Measurements from ENCODE around the gene FBXL2. TPM values are rescaled to one million over a fixed set of nuclear protein-coding genes. Genes with fewer than 3 reads are reported as not detected.
"Not testable (repeated sequence)": the region's sequence is repeated elsewhere in the genome, so short reads cannot be mapped to it uniquely, and the experiment has no call there.

The FBXL2 gene
- total RNA-seq, 1 donor from 2014 or later, result 0.07 TPM

DNA sequence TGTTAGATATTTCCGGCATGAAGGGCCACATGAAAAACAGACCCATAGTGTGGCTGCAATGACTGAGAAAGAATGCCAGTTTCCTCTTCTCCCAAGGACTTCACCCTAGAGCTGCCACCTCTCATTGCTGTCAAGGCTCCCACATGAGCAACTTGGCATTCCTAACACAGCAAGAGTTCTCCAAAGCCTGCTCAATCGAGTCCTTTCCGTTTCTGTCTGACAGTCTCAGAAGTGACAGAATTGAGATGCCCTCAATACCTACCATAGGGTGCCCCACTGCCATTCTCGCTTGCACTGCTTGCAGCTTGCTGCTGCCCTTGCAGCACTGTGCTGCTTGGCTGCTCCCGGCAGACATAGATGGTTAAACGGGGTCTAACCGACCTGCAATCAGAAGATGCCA is 118.7 kb downstream of the FBXL2 start:
- Mint-ChIP-seq H3K4me3 (ENCODE audit: low read depth) (no peak overlapping the region), H3K27me3 (ENCODE audit: low read depth) (no peaks in the 10 kb centered on the region), H3K36me3 (ENCODE audit: low read depth) (peaks cover 79% of the 10 kb centered on the region), H3K27ac (peak overlapping the region; percentile 45), H3K4me1 (ENCODE audit: low read depth) (peaks cover 11% of the 10 kb centered on the region), H3K9me3 (no peaks in the 10 kb centered on the region)
- intact Hi-C loops (cut with micrococcal nuclease), result no loop called here
- no peak for DNase-seq (ENCODE audit: low spot score)

GRCh38 chr3:33398410-33398809 is 121.2 kb downstream of the FBXL2 start:
- Mint-ChIP-seq H3K27ac (no peak overlapping the region), H3K27me3 (ENCODE audit: low read depth) (no peaks in the 10 kb centered on the region), H3K9me3 (no peaks in the 10 kb centered on the region), H3K4me1 (ENCODE audit: low read depth) (no peaks in the 10 kb centered on the region), H3K4me3 (ENCODE audit: low read depth) (no peak overlapping the region), H3K36me3 (ENCODE audit: low read depth) (peaks cover 73% of the 10 kb centered on the region)
- intact Hi-C loops (cut with micrococcal nuclease), result no loop called here
- no peak for DNase-seq (ENCODE audit: low spot score)

DNA sequence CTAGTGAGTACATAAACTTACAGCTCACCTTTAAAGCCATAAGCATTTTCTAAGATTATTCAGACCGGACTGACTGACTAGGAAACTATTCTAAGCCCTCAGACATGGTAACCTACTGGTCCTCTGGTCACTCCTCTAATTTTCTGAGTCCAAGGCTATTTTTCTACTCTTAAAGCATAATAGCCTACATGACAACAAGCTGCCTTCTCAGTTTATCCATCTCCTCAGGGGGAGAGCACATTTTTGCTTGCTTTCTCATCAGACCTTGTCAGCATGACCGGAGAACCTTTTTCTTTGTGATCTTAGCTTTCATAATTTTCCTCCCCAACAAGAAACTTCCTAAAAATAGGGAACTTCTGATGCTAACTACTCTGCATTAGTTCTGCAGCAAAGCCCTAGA is 124.5 kb downstream of the FBXL2 start:
- H3K27me3 Mint-ChIP-seq (ENCODE audit: low read depth), result no peaks in the 10 kb centered on the region
- no peaks in the 10 kb centered on the region for H3K4me1 Mint-ChIP-seq (ENCODE audit: low read depth)
- peaks cover 64% of the 10 kb centered on the region for H3K36me3 Mint-ChIP-seq (ENCODE audit: low read depth)
- H3K27ac Mint-ChIP-seq, result no peak overlapping the region
- no peak overlapping the region for H3K4me3 Mint-ChIP-seq (ENCODE audit: low read depth)
- no peaks in the 10 kb centered on the region for H3K9me3 Mint-ChIP-seq
- intact Hi-C loops (cut with micrococcal nuclease), result no loop called here
- no peak for DNase-seq (ENCODE audit: low spot score)

- DNase-seq (ENCODE audit: low spot score), result no peak
- Mint-ChIP-seq H3K36me3 (ENCODE audit: low read depth) (peaks cover 64% of the 10 kb centered on the region), H3K27me3 (ENCODE audit: low read depth) (no peaks in the 10 kb centered on the region), H3K9me3 (no peaks in the 10 kb centered on the region), H3K4me1 (ENCODE audit: low read depth) (no peaks in the 10 kb centered on the region), H3K27ac (no peak overlapping the region), H3K4me3 (ENCODE audit: low read depth) (no peak overlapping the region)
- intact Hi-C loops (cut with micrococcal nuclease), result no loop called here
Measured at GRCh38 chr3:33402936-33403335, 125.7 kb downstream of the FBXL2 start.

- Mint-ChIP-seq H3K9me3 (no peaks in the 10 kb centered on the region), H3K4me3 (ENCODE audit: low read depth) (no peak overlapping the region), H3K36me3 (ENCODE audit: low read depth) (peaks cover 64% of the 10 kb centered on the region), H3K27ac (no peak overlapping the region), H3K4me1 (ENCODE audit: low read depth) (no peaks in the 10 kb centered on the region), H3K27me3 (ENCODE audit: low read depth) (no peaks in the 10 kb centered on the region)
- intact Hi-C loops (cut with micrococcal nuclease), result no loop called here
- no peak for DNase-seq (ENCODE audit: low spot score)
Measured at GRCh38 chr3:33403756-33404155, 126.5 kb downstream of the FBXL2 start.

DNA sequence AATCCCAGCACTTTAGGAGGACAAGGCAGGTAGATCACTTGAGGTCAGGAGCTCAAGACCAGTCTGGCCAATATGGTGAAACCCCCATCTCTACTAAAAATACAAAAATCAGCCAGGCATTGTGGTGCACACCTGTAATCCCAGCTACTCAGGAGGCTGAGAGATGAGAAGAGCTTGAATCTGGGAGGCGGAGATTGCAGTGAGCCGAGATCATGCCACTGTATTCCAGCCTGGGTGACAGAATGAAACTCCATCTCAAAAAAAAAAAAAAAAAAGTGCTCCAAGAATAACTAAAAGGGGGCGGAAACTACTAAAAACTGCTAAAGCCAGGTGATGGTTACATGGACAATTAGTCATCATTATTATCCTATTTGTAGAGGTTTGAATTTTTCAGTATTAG is 133.6 kb downstream of the FBXL2 start:
- H3K27me3 Mint-ChIP-seq (ENCODE audit: low read depth); intact Hi-C loops (cut with micrococcal nuclease); H3K9me3 Mint-ChIP-seq; H3K27ac Mint-ChIP-seq; H3K4me1 Mint-ChIP-seq (ENCODE audit: low read depth); H3K4me3 Mint-ChIP-seq (ENCODE audit: low read depth); DNase-seq (ENCODE audit: low spot score): not testable (repeated sequence)
- H3K36me3 Mint-ChIP-seq (ENCODE audit: low read depth), result peaks cover 72% of the 10 kb centered on the region

DNA sequence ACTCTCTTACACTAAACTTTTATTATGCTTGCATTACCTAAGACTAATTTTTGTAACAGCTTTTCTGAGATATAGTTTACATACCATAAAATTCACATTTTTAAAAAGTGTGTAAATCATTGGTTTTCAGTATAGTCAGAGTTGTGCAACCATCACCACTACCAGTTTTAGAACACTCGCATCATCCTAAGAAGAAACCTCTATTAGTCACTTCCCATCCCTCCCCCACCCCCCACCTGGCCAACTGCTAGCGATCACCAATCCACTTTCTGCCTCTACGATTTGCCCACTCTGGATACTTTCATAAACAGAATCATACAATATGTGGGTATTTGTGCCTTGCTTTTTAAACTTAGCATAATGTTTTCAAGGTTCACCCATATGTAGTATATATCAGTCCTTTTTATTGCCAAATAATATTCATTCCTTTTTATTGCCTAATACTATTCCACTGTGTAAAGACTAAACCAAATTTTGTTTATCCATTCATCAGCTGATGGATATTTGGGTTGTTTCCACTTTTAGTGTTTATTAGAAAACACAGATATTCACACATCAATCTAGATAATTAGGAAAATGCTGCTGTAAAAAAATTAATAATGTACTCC is 139.9 kb downstream of the FBXL2 start:
- H3K27ac Mint-ChIP-seq, result peak overlapping the region; percentile 71
- DNase-seq (ENCODE audit: low spot score), result no peak
- intact Hi-C loops (cut with micrococcal nuclease), result no loop called here
- no peaks in the 10 kb centered on the region for H3K27me3 Mint-ChIP-seq (ENCODE audit: low read depth)
- H3K36me3 Mint-ChIP-seq (ENCODE audit: low read depth), result peaks cover 79% of the 10 kb centered on the region
- H3K9me3 Mint-ChIP-seq, result no peaks in the 10 kb centered on the region
- no peak overlapping the region for H3K4me3 Mint-ChIP-seq (ENCODE audit: low read depth)
- H3K4me1 Mint-ChIP-seq (ENCODE audit: low read depth), result peaks cover 14% of the 10 kb centered on the region

DNA sequence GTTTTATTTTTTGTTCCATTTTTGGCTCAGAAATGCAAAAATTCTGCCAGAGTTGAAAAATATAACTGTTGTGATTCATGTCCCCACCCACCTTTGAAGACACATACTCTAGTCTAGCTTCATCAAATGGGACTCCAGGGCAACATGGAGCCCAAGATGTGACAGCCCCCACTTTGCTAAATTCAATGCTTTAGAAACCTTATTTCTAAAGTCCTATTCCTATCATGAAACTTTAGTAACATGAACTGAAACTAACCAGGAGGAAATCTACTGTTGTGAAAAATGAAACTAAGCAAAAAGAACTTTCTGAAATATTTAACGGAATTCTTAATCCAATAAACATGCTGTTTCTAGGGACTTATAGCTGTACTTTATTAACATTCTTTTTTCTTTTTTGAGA is 142.7 kb downstream of the FBXL2 start:
- Mint-ChIP-seq H3K27ac (no peak overlapping the region), H3K9me3 (no peaks in the 10 kb centered on the region), H3K36me3 (ENCODE audit: low read depth) (peaks cover 81% of the 10 kb centered on the region), H3K27me3 (ENCODE audit: low read depth) (no peaks in the 10 kb centered on the region), H3K4me3 (ENCODE audit: low read depth) (no peak overlapping the region), H3K4me1 (ENCODE audit: low read depth) (peaks cover 14% of the 10 kb centered on the region)
- intact Hi-C loops (cut with micrococcal nuclease), result loop anchor here (2.0 kb wide), 1 partner anchor 19 kb away; no protein-coding TSS in a partner anchor
- DNase-seq (ENCODE audit: low spot score), result no peak

- H3K36me3 Mint-ChIP-seq (ENCODE audit: low read depth), result peaks cover 76% of the 10 kb centered on the region
- no peak overlapping the region for H3K4me3 Mint-ChIP-seq (ENCODE audit: low read depth)
- H3K27me3 Mint-ChIP-seq (ENCODE audit: low read depth), result no peaks in the 10 kb centered on the region
- H3K4me1 Mint-ChIP-seq (ENCODE audit: low read depth), result peaks cover 14% of the 10 kb centered on the region
- no peak overlapping the region for H3K27ac Mint-ChIP-seq
- no peak for DNase-seq (ENCODE audit: low spot score)
- intact Hi-C loops (cut with micrococcal nuclease), result loop anchor here (2.0 kb wide), 1 partner anchor 18 kb away; no protein-coding TSS in a partner anchor
- no peaks in the 10 kb centered on the region for H3K9me3 Mint-ChIP-seq
Measured at GRCh38 chr3:33420966-33421365, 143.7 kb downstream of the FBXL2 start.

GRCh38 chr3:33424606-33425452 is 147.6 kb downstream of the FBXL2 start:
- no peaks in the 10 kb centered on the region for H3K9me3 Mint-ChIP-seq
- peaks cover 54% of the 10 kb centered on the region for H3K36me3 Mint-ChIP-seq (ENCODE audit: low read depth)
- no peaks in the 10 kb centered on the region for H3K27me3 Mint-ChIP-seq (ENCODE audit: low read depth)
- intact Hi-C loops (cut with micrococcal nuclease), result no loop called here
- peaks cover 17% of the 10 kb centered on the region for H3K4me1 Mint-ChIP-seq (ENCODE audit: low read depth)
- no peak overlapping the region for H3K4me3 Mint-ChIP-seq (ENCODE audit: low read depth)
- no peak for DNase-seq (ENCODE audit: low spot score)
- H3K27ac Mint-ChIP-seq, result no peak overlapping the region

- DNase-seq (ENCODE audit: low spot score), result no peak
- H3K4me3 Mint-ChIP-seq (ENCODE audit: low read depth), result no peak overlapping the region
- H3K27ac Mint-ChIP-seq, result no peak overlapping the region
- H3K4me1 Mint-ChIP-seq (ENCODE audit: low read depth), result peaks cover 21% of the 10 kb centered on the region
- peaks cover 48% of the 10 kb centered on the region for H3K36me3 Mint-ChIP-seq (ENCODE audit: low read depth)
- H3K27me3 Mint-ChIP-seq (ENCODE audit: low read depth), result no peaks in the 10 kb centered on the region
- intact Hi-C loops (cut with micrococcal nuclease), result no loop called here
- H3K9me3 Mint-ChIP-seq, result no peaks in the 10 kb centered on the region
Measured at GRCh38 chr3:33425453-33425852, 148.2 kb downstream of the FBXL2 start.

GRCh38 chr3:33426068-33426467 is 148.8 kb downstream of the FBXL2 start:
- Mint-ChIP-seq H3K27me3 (ENCODE audit: low read depth) (no peaks in the 10 kb centered on the region), H3K9me3 (no peaks in the 10 kb centered on the region), H3K36me3 (ENCODE audit: low read depth) (peaks cover 44% of the 10 kb centered on the region), H3K4me3 (ENCODE audit: low read depth) (no peak overlapping the region), H3K27ac (no peak overlapping the region), H3K4me1 (ENCODE audit: low read depth) (peaks cover 27% of the 10 kb centered on the region)
- DNase-seq (ENCODE audit: low spot score), result no peak
- intact Hi-C loops (cut with micrococcal nuclease), result no loop called here

- intact Hi-C loops (cut with micrococcal nuclease), result no loop called here
- H3K27ac Mint-ChIP-seq, result no peak overlapping the region
- peaks cover 38% of the 10 kb centered on the region for H3K36me3 Mint-ChIP-seq (ENCODE audit: low read depth)
- H3K9me3 Mint-ChIP-seq, result no peaks in the 10 kb centered on the region
- no peak overlapping the region for H3K4me3 Mint-ChIP-seq (ENCODE audit: low read depth)
- no peak for DNase-seq (ENCODE audit: low spot score)
- H3K27me3 Mint-ChIP-seq (ENCODE audit: low read depth), result no peaks in the 10 kb centered on the region
- H3K4me1 Mint-ChIP-seq (ENCODE audit: low read depth), result peaks cover 34% of the 10 kb centered on the region
Measured at GRCh38 chr3:33426630-33427317, 149.5 kb downstream of the FBXL2 start.
